GM12878 (cell line): Measurements from ENCODE around the gene POMT2. TPM values are rescaled to one million over a fixed set of nuclear protein-coding genes. Genes with fewer than 3 reads are reported as not detected.

Source experiments
- ATAC-seq: fragments of 200-7000 bp; cut with Tn5 transposase; 3 replicates; pipeline ENCODE4 v1.9.1; 2020; ENCODE audit warnings: mild to moderate bottlenecking, moderate library complexity
- BruUV-seq: library from RNA; stranded (reverse); fragments of 400-500 nt; replicated peaks from 2 replicates; lab custom pipeline; 2021; lab: Mats Ljungman, UMichigan
- CTCF ChIA-PET: fragments of 300-600 bp; sonication (Branson Sonifier 250); formaldehyde crosslinking; extraction: SDS; loops from one replicate; lab custom pipeline; 2021; ENCODE audit warnings: inconsistent platforms; lab: Yijun Ruan, JAX
- POLR2A ChIA-PET: fragments of 350-600 bp; formaldehyde crosslinking; extraction: SDS; loops from one replicate; lab custom pipeline; 2021; ENCODE audit warnings: inconsistent platforms; lab: Charles Lee
- RAD21 ChIA-PET: fragments of 300-600 bp; sonication (Branson Sonifier 250); formaldehyde crosslinking; loops from one replicate; lab custom pipeline; 2023; ENCODE audit warnings: antibody characterized with exemption; ENCODE audit not compliant: unreplicated experiment; lab: Charles Lee
- SMC1A ChIA-PET: fragments of 300-600 bp; sonication (Branson Sonifier 250); formaldehyde crosslinking; loops from one replicate; lab custom pipeline; 2023; ENCODE audit not compliant: unreplicated experiment, uncharacterized antibody; lab: Charles Lee
- DNase-seq: peaks from one replicate; pipeline ENCODE4 v3.0.0-alpha.2; 2011; ENCODE audit warnings: low read depth, low spot score
- FAIRE-seq: peaks from 3 replicates; lab custom pipeline; 2011; peaks lifted over from hg19 to GRCh38; lab: Jason Lieb, UNC
- H2AFZ ChIP-seq: 2 replicates; pipeline ENCODE4 v1.6.0; 2011; ENCODE audit warnings: low read depth, low read length, control low read depth; ENCODE audit not compliant: control insufficient read depth
- H3K27ac ChIP-seq: 2 replicates; pipeline ENCODE4 v1.5.1; 2011; ENCODE audit warnings: control low read depth; ENCODE audit not compliant: control insufficient read depth, insufficient read depth
- H3K27me3 ChIP-seq, 2 experiments: replicated peaks in 1 of 2; 2 replicates each; pipeline versions ENCODE4 v1.6.0 to v1.6.1; 2011; ENCODE audit warnings: low read length in 1 of 2; ENCODE audit not compliant: control insufficient read depth in 2 of 2, insufficient read depth in 2 of 2
- H3K36me3 ChIP-seq, 2 experiments: 2 replicates each; pipeline ENCODE4 v1.5.1; 2011; ENCODE audit warnings: low read length in 1 of 2; ENCODE audit not compliant: control insufficient read depth in 2 of 2, insufficient read depth in 2 of 2
- H3K4me1 ChIP-seq: 2 replicates; pipeline ENCODE4 v1.6.1; 2011; ENCODE audit warnings: mild to moderate bottlenecking, low read length, moderate library complexity, mixed read lengths; ENCODE audit not compliant: control insufficient read depth, insufficient read depth
- H3K4me2 ChIP-seq: 2 replicates; pipeline ENCODE4 v1.6.0; 2011; ENCODE audit warnings: control low read depth; ENCODE audit not compliant: control insufficient read depth, insufficient read depth
- H3K4me3 ChIP-seq: fragments of 200-600 bp; sonication (generic); 2 replicates; pipeline ENCODE4 v1.5.1; 2016
- H3K79me2 ChIP-seq: 2 replicates; pipeline ENCODE4 v1.6.0; 2011; ENCODE audit warnings: low read length; ENCODE audit not compliant: control insufficient read depth, insufficient read depth
- H3K9ac ChIP-seq: 2 replicates; pipeline ENCODE4 v1.8.0; 2011; ENCODE audit warnings: low read length, control low read depth, mixed read lengths; ENCODE audit not compliant: control insufficient read depth, insufficient read depth
- H3K9me3 ChIP-seq: replicated peaks from 3 replicates; pipeline ENCODE4 v1.5.1; 2011; ENCODE audit warnings: mild to moderate bottlenecking, low read length; ENCODE audit not compliant: control insufficient read depth, insufficient read depth
- H4K20me1 ChIP-seq: 2 replicates; pipeline ENCODE4 v1.6.0; 2011; ENCODE audit not compliant: control insufficient read depth, insufficient read depth
- CEBPB ChIP-seq, 2 experiments: fragments of 150-350 bp in 1 of 2; IDR thresholded peaks; 2 replicates each; pipeline ENCODE4 v1.6.1; 2012 to 2014; ENCODE audit warnings: low read depth in 2 of 2, low read length in 2 of 2, borderline replicate concordance in 1 of 2, inconsistent platforms in 1 of 2
- CHD1 ChIP-seq: IDR thresholded peaks from 2 replicates; pipeline ENCODE4 v1.6.1; 2012; ENCODE audit warnings: low read depth, low read length, improper control_type of control experiment
- CTCF ChIP-seq, 3 experiments: IDR thresholded peaks in 2 of 3; conservative IDR thresholded peaks in 1 of 3; 2 replicates each; pipeline ENCODE4 v1.5.1; 2011; ENCODE audit warnings: low read depth in 3 of 3, low read length in 3 of 3, mild to moderate bottlenecking in 3 of 3, control low read depth in 2 of 3, moderate library complexity in 2 of 3, inconsistent platforms in 1 of 3, mixed read lengths in 1 of 3; ENCODE audit not compliant: control insufficient read depth in 2 of 3, insufficient read depth in 1 of 3; ENCODE audit errors: extremely low read depth in 1 of 3
- ELK1 ChIP-seq: IDR thresholded peaks from 2 replicates; pipeline ENCODE4 v1.6.1; 2012; ENCODE audit warnings: low read depth, low read length, improper control_type of control experiment
- ESRRA ChIP-seq: IDR thresholded peaks from 2 replicates; pipeline ENCODE4 v1.6.1; 2012; ENCODE audit warnings: mild to moderate bottlenecking, low read length, improper control_type of control experiment
- ETV6 ChIP-seq, 2 experiments: fragments of 450-650 bp in 1 of 2; IDR thresholded peaks in 1 of 2; conservative IDR thresholded peaks in 1 of 2; 2 replicates each; pipeline ENCODE4 v1.6.1; 2014; ENCODE audit warnings: antibody characterized with exemption in 1 of 2, borderline replicate concordance in 1 of 2, low read depth in 1 of 2, mild to moderate bottlenecking in 1 of 2, moderate library complexity in 1 of 2
- GATAD2B ChIP-seq: fragments of 450-650 bp; conservative IDR thresholded peaks from 2 replicates; pipeline ENCODE4 v1.6.1; 2017; ENCODE audit warnings: low read depth, mild to moderate bottlenecking, moderate library complexity
- JUND ChIP-seq: IDR thresholded peaks from 2 replicates; pipeline ENCODE4 v1.6.1; 2012; ENCODE audit warnings: low read depth, mild to moderate bottlenecking, low read length, improper control_type of control experiment, moderate library complexity
- NBN ChIP-seq: fragments of 450-650 bp; IDR thresholded peaks from 2 replicates; pipeline ENCODE4 v1.6.1; 2016
- PAX8 ChIP-seq: fragments of 450-650 bp; IDR thresholded peaks from 2 replicates; pipeline ENCODE4 v1.6.1; 2017; ENCODE audit warnings: mild to moderate bottlenecking, moderate library complexity
- RCOR1 ChIP-seq: conservative IDR thresholded peaks from 2 replicates; pipeline ENCODE4 v1.6.1; 2012; ENCODE audit warnings: low read depth, low read length, improper control_type of control experiment
- SMAD5 ChIP-seq: IDR thresholded peaks from 2 replicates; pipeline ENCODE4 v1.6.1; 2016; ENCODE audit warnings: antibody characterized with exemption, low read depth
- SPI1 ChIP-seq: IDR thresholded peaks from 2 replicates; pipeline ENCODE4 v1.6.1; 2011; ENCODE audit warnings: low read depth, mild to moderate bottlenecking, low read length, moderate library complexity, borderline replicate concordance; ENCODE audit not compliant: insufficient read depth
- SREBF2 ChIP-seq: IDR thresholded peaks from 2 replicates; pipeline ENCODE4 v1.6.1; 2012; ENCODE audit warnings: mild to moderate bottlenecking, low read length
- WGBS: methylation state at CpG from one replicate; pipeline ENCODE4 v1.1.6; 2016; ENCODE audit warnings: low lambda C conversion rate; ENCODE audit not compliant: insufficient replicate concordance, insufficient coverage; ENCODE audit errors: missing lambda C conversion rate; 5-methylcytosine and 5-hydroxymethylcytosine counted together
- in situ Hi-C: fragments of 300-500 bp; cut with MboI; formaldehyde crosslinking; loops from 9 replicates; pipeline ENCODE4 v1.14.3; 2018; ENCODE audit warnings: mixed read lengths
- intact Hi-C: fragments of 100-400 bp; cut with micrococcal nuclease; formaldehyde crosslinking; loops from one replicate; pipeline ENCODE4 v1.14.2; 2022; ENCODE audit not compliant: unreplicated experiment
- polyA plus RNA-seq, 11 experiments: library from polyadenylated mRNA; depleted of rRNA in 4 of 11; unstranded in 6 of 11; stranded (reverse) in 5 of 11; fragments of >200 nt; fragmentation: Nextera tagmentation in 4 of 11; fragmentation: Illumina TruSeq in 1 of 11; extraction: Ambion mirVana in 4 of 11; extraction: Trizol in 1 of 11; gene quantifications; 1 replicate in 1 of 11; 2 replicates in 10 of 11; pipeline versions ENCODE4 v1.2.1 to v1.2.3, GENCODE V29; 2011 to 2016; ENCODE audit warnings: inconsistent platforms in 2 of 11, missing spikeins in 2 of 11, low read depth in 1 of 11
- total RNA-seq, 4 experiments: library from RNA; depleted of rRNA in 3 of 4; stranded (reverse); fragments of >200 nt in 3 of 4; fragmentation: Illumina TruSeq in 1 of 4; extraction: Trizol in 1 of 4; gene quantifications; 2 replicates each; pipeline versions ENCODE4 v1.2.1 to v1.2.3, GENCODE V29; 2013 to 2021

POMT2 gene
- total and polyA plus RNA-seq, 10 of the 15 experiments (the other 5 are each of a cell fraction or from before 2014, with no cell fraction given): 0.23 to 13.9 (median 6.5) TPM

GRCh38 chr14:77249286-77249685 is 71.4 kb downstream of the POMT2 start:
- no TSS peak for BruUV-seq
- RAD21 ChIA-PET: no interaction called here
- CTCF ChIA-PET: interaction anchor here (1.1 kb wide), 1 partner anchor 36 kb away, joined by 4 read pairs; no protein-coding TSS in a partner anchor
- WGBS: 44% methylated on average over 7 of the region's 7 CpGs
- H3K9me3 ChIP-seq: no peaks in the 10 kb centered on the region
- no peak overlapping the region for H2AFZ ChIP-seq
- no peaks in the 10 kb centered on the region for H3K79me2 ChIP-seq
- H3K27ac ChIP-seq: no peak overlapping the region
- POLR2A ChIA-PET: no interaction called here
- SMC1A ChIA-PET: no interaction called here
- no peak overlapping the region for H3K4me3 ChIP-seq
- no peak overlapping the region for H3K4me2 ChIP-seq
- H3K27me3 ChIP-seq: no peaks in the 10 kb centered on the region
- H4K20me1 ChIP-seq: no peaks in the 10 kb centered on the region
- DNase-seq (no peak), ATAC-seq (no peak), FAIRE-seq (no peak)
- in situ Hi-C loops: no loop called here
- no peak for TF ChIP-seq PAX8
- TF ChIP-seq CHD1: no peak
- TF ChIP-seq SPI1: no peak
- TF ChIP-seq ESRRA: no peak
- TF ChIP-seq SMAD5: no peak
- TF ChIP-seq JUND: no peak
- no peak for TF ChIP-seq CEBPB (IDR thresholded peaks at IDR 0.05; ENCODE audit: borderline replicate concordance in 1 of 2, low read depth in 2 of 2, low read length in 2 of 2)
- no peak for TF ChIP-seq RCOR1
- no peak for TF ChIP-seq GATAD2B
- no peak for TF ChIP-seq ETV6 (conservative IDR thresholded peaks at IDR 0.05 in 1 of 2, IDR thresholded peaks at IDR 0.05 in 1 of 2; ENCODE audit: borderline replicate concordance in 1 of 2, low read depth in 1 of 2)
- TF ChIP-seq ELK1: no peak
- no peak for TF ChIP-seq NBN
- TF ChIP-seq SREBF2: no peak
- no peak for TF ChIP-seq CTCF (IDR thresholded peaks at IDR 0.05 in 2 of 3, conservative IDR thresholded peaks at IDR 0.05 in 1 of 3; ENCODE audit: control insufficient read depth in 2 of 3, extremely low read depth in 1 of 3, insufficient read depth in 1 of 3, low read depth in 3 of 3, low read length in 3 of 3)
- no peaks in the 10 kb centered on the region for H3K4me1 ChIP-seq
- intact Hi-C loops: no loop called here
- H3K36me3 ChIP-seq: no peaks in the 10 kb centered on the region
- no peak overlapping the region for H3K9ac ChIP-seq
